ENCODE results near the gene AP1M1.

- TF ChIP-seq CTCF (IDR thresholded peaks at IDR 0.05; ENCODE audit: low read depth, low read length, poor library complexity, severe bottlenecking) (no peak), EZH2phosphoT487 (IDR thresholded peaks at IDR 0.05; ENCODE audit: borderline replicate concordance, low read length) (no peak)
Observed at GRCh38 chr19:16207063-16207462, 9.4 kb downstream of the AP1M1 start.
